Activated T-cell treated with anti-CD3 and anti-CD28 coated beads for 24 hours (primary cell): ENCODE measurements around the gene KRT77.
"Not testable (repeated sequence)": the region's sequence is repeated elsewhere in the genome, so short reads cannot be mapped to it uniquely, and the experiment has no call there.

Experiments
- DNase-seq: peaks from one replicate; pipeline ENCODE4 v3.0.0-alpha.2; 2020; ENCODE audit warnings: low read depth

Gene KRT77

GRCh38 chr12:52703424-52703823 lies at the start of gene KRT77:
Gene KRT77 (minus strand): TSS chr12:52703524. CDS start chr12:52703434, 90 bp downstream.
- no peak for DNase-seq

- DNase-seq: no peak
These were observed 49.2 kb upstream of the KRT77 start for GRCh38 chr12:52752516-52752915.

DNA sequence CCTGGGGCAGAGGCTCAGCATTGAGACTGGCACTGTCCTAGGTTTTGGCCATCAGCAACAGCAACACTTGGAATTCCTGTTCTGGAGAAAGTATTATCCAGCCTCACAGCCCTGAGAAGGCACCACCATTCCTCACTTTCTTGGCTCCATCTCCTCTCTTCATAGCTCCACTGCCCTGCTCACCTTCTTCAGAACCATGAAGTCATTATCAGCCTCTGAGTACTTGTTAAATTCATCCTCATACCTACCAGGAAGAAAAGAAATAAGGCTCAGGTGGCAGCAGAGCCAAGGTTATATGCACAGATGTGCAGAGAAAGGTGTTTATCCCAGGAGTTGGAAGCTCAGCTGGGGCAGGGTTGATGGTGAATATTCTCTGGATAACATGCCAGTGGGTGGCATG lies 48.5 kb upstream of the KRT77 start:
- DNase-seq: no peak

- not testable (repeated sequence) for DNase-seq
These were observed 47.2 kb upstream of the KRT77 start for GRCh38 chr12:52750532-52750931.

DNA sequence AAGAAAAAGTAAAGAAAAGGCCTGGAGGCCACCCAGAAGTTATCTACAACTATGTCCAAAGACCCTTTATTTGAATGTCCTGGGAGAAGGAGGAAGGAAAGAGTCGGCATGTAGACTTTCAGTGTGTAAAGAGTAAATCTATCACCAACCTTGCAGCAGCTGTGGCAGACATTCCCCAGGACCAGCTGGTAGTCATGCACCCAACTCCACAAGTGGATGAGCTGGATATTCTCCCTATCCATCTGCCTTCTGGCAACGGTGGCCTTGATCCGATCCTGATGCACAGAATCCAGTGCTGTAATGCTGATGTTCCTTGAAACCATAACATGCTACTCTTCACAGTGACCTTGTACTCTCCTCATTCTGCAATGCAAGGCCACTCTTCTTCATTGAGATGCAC lies 46.5 kb upstream of the KRT77 start:
- no peak for DNase-seq

GRCh38 chr12:52748578-52748977 lies 45.3 kb upstream of the KRT77 start:
- no peak for DNase-seq

DNA sequence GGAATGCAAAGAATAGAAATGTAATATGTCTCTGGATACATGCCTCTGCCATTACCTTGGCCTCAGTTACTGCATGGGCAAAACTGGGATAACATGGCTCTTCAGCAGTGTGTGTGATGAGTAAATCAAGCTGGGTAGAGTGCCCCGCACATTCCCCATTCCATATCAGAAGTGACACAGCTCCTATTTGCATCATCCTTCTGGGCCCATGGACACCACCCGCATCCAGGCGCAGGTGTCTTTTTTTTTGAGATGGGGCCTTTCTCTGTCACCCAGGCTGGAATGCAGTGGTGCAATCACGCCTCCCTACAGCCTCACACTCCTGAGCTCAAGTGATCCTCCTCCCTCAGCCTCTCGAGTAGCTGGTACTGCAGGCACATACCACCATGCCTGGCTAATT lies 42.2 kb upstream of the KRT77 start:
- no peak for DNase-seq

DNA sequence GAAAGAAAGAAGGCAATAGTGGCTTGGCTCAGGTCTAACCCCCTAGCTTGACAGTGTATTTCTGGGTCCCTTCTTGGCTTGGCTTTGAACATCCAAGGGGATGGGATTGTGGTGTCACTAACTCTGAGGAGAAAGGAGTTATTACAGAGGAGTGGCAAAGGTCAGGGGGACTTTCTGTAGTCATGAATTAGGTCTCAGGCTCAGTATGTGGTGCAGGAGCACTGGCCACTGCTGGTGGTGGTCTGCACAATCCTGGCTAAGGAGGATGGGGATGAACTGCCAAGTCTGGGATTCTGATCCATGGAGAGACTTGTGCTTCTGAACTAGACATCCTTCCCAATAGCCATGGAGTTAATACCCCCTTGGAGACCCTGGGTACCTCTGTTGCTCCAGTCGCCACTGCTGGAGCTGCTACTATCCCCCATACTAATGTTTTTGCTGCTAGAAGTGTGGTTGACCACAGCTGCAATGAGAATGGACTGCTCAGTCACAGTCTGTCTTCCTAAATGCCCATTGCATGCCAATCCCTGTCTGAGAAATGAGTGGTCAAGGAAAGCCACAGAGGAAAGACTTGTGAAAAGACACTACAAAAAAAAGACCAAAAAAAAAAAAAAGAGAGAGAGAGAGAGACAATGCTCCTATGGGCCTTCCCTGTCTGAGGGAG lies 41.3 kb upstream of the KRT77 start:
- DNase-seq: no peak

- DNase-seq: no peak
These were observed 39.6 kb upstream of the KRT77 start for GRCh38 chr12:52742822-52743457.

DNA sequence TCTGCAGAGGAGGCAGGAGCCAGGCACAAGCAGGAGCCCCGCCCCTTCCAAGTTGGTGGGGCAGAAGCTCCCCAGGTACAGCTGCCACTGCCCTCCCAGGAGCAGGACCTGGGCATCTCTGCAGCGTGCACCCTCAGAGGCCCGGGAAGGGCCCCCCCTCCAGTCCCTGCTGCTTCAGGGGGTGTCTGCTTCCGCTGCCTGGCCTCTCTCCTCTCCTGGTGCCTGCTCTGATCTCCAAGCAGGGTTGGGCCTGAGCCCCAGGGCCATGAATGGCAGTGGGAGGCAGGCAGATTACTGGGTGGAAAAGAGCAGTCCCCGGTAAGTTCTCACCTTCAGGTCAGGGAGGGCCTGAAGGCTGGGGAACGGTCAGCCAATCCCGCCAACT lies 38.9 kb upstream of the KRT77 start:
- no peak for DNase-seq

GRCh38 chr12:52741375-52742195 lies 38.3 kb upstream of the KRT77 start:
- peak; percentile 30 for DNase-seq

GRCh38 chr12:52740584-52740983 lies 37.3 kb upstream of the KRT77 start:
- DNase-seq: no peak

DNA sequence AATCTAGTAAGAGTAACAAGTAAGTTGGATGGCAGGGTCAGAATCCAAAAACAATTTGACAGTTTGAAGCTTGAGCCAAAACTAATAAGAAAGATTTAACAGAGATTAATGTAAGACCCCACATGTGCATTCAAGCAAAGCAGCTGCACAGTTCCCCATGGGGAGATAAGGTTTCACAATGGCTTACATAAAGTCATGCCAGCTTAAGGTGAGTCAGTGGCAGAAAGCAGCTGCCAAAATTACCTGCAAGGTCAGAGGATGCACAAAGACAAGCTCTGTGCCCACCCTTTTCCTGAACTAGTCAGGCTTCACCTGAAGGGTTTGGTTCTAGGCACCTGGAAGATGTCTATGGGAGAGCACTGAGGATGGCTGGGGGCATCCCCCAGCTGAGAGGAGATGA lies 36.6 kb upstream of the KRT77 start:
- DNase-seq: no peak

DNA sequence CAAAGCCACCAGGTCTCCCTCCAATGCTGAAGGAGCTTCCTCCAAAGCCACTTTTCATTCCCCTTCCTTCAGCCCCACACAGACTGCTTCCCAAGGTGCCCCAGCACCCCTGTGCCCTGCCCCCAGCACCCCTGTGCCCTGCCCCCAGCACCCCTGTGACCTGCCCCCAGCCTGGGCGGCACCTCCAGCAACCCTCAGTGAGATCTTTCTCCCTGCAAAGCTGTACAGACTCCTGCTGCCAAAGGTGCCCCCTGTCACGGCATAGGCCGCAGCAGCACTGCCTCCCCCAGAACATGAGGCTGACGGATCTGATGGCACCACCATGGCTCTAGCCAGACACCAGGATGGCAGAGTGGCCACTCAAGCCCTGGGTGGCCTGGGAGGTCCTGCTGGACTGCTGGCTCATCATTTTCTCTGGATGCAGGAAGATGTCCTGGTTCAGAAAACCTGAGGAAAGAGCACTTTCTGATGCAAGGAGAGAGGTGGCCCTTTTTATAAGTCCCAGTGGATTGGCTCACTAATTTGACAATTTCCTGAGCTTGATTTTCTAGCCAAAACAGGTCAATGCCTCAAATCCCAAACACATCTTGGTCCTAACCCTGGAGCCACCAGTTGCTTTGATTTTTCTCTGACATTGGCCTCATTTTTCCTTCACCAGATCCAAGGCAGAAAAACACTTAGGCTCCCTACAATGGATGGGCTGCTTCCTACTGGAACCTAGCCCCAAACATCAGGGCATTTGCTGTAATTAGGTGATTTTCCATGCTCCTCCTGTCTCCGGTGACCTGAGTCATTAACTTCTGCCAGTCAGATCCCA lies 32.7 kb upstream of the KRT77 start:
- no peak for DNase-seq

DNA sequence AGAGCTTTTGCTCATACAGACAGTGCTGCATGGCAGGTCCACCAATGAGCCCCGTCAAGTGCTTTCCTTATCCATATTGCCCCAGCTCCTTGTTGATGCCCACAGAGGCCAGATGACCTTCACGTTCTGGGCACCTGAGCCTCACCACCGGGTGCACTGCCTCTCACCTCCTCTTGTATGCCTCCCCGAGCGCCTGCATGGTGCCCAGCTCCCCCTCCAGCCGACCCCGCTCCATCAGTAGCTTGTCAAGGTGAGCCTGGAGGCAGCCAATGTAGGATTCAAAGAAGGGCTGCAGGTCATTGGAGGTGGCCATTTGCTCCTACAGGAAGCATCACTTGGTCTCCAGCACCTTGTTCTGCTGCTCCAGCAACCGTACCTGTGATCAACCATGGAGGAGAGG lies 31.8 kb upstream of the KRT77 start:
- no peak for DNase-seq

DNA sequence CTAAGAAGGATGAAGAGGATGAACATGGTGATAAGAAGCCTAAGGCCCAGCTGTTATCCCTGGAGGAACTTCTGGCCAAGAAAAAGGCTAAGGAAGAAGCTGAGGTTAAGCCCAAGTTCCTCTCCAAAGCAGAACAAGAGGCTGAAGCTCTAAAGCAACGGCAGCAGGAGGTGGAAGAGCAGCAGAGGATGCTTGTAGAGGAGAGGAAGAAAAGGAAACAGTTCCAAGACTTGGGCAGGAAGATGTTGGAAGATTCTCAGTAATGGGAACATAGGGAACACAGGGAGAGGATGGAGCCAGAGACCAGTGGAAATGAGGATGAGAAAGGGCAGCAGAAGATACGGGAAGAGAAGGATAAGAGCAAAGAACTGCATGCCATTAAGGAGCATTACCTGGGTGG lies 27.5 kb upstream of the KRT77 start:
- DNase-seq: no peak

DNA sequence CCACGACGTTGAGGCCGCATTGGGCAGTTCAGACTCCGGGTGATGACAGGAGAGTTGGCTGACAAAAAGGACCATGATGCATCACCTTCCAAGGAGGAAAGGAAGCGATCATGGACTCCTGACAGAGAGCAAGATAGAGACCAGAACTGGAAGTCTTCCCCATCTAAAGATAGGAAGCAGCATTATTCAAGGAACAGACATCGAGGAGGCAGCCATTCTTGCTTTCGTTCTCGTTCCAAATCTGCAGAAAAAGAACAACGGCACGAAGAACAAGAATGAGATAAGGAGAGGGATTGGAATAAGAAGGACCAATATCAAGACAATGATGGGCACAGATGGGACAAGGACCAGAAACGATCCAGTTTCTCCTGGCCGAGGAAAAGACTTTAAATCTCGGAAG lies 27.1 kb upstream of the KRT77 start:
- DNase-seq: no peak

DNA sequence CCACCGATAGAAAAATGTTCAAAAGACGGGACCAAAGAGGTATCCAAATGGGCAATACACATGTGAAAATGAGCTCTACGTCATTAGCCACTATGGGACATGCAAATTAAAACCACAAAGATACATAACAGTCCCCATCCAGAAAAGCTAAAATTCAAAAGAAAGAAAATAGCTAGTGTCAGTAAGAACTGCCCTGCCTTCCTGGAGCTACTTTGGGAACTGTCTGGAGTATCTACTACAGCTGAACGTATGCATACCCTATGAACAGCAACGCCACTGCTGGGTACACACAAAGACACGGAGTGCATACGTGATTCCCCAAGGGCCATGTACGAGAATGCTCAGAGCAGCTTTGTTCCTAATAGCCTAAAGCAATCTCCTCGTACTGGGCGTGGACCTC lies 25.8 kb upstream of the KRT77 start:
- no peak for DNase-seq

GRCh38 chr12:52728374-52728773 lies 25.1 kb upstream of the KRT77 start:
- DNase-seq: no peak

DNA sequence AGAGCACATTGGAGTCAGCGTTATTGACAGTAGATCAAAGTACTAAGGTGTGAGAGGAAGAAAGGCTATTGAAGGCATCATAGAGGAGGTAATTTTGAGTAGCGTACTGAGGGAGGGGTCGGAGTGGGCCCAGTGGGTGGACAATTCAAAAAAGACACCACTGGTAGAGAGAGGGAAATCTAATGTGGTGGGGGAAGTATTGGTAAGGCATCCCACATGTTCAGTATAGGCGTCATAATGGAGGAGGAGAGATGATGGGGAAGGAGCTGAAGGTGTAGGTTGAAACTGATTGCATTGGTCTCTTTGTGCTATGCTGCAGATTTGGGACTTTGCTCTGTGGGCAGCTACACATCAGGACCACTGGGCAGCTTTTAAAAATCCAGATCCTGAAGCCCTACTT lies 23.7 kb upstream of the KRT77 start:
- DNase-seq: no peak

- DNase-seq: no peak
These were observed 23.1 kb upstream of the KRT77 start for GRCh38 chr12:52726451-52726850.

GRCh38 chr12:52724384-52724783 lies 21.1 kb upstream of the KRT77 start:
- no peak for DNase-seq
